Stimulated activated memory B cell treated with anti-CD40 and anti-IgM and Interleukin-4, amounts not matched to agents 10 μg/mL and 1 μg/mL and 100 μg/mL, for 72 hours (primary cell): ENCODE results near the gene CRACDL.

Experiments
- ATAC-seq: fragments of 150-1000 bp; cut with Tn5 transposase; 2 replicates; pipeline ENCODE4 v1.10.0; 2021
- H3K27ac Mint-ChIP-seq: one replicate; pipeline ENCODE4 v1.8.0; 2022; ENCODE audit warnings: mild to moderate bottlenecking, mixed read lengths
- H3K27me3 Mint-ChIP-seq: one replicate; pipeline ENCODE4 v1.8.0; 2022; ENCODE audit warnings: mixed read lengths
- H3K36me3 Mint-ChIP-seq: one replicate; pipeline ENCODE4 v1.8.0; 2022; ENCODE audit warnings: mixed read lengths
- H3K4me1 Mint-ChIP-seq: one replicate; pipeline ENCODE4 v1.8.0; 2022; ENCODE audit warnings: mixed read lengths
- H3K4me3 Mint-ChIP-seq: one replicate; pipeline ENCODE4 v1.8.0; 2022; ENCODE audit warnings: mild to moderate bottlenecking, moderate library complexity, mixed read lengths
- H3K9me3 Mint-ChIP-seq: one replicate; pipeline ENCODE4 v1.8.0; 2022; ENCODE audit warnings: mixed read lengths

CRACDL gene

GRCh38 chr2:98932164-98932563, 3.9 kb downstream of the CRACDL start:
- Mint-ChIP-seq H3K27me3 (peaks cover 57% of the 10 kb centered on the region), H3K4me3 (no peak overlapping the region)
- no peak for ATAC-seq

GRCh38 chr2:98931596-98931995, 4.4 kb downstream of the CRACDL start:
- peaks cover 7% of the 10 kb centered on the region for H3K4me1 Mint-ChIP-seq
- peaks cover 55% of the 10 kb centered on the region for H3K27me3 Mint-ChIP-seq
- H3K27ac Mint-ChIP-seq = no peak overlapping the region
- H3K4me3 Mint-ChIP-seq = no peak overlapping the region
- H3K36me3 Mint-ChIP-seq = no peaks in the 10 kb centered on the region
- ATAC-seq = no peak
- no peaks in the 10 kb centered on the region for H3K9me3 Mint-ChIP-seq

More at GRCh38 chr2:98932164-98932563, 3.9 kb downstream of the CRACDL start:
- Mint-ChIP-seq H3K36me3 (no peaks in the 10 kb centered on the region), H3K9me3 (no peaks in the 10 kb centered on the region), H3K27ac (no peak overlapping the region), H3K4me1 (peaks cover 13% of the 10 kb centered on the region)

- H3K27me3 Mint-ChIP-seq = peaks cover 47% of the 10 kb centered on the region
- H3K4me3 Mint-ChIP-seq = no peak overlapping the region
- H3K9me3 Mint-ChIP-seq = no peaks in the 10 kb centered on the region
- no peak overlapping the region for H3K27ac Mint-ChIP-seq
- no peaks in the 10 kb centered on the region for H3K4me1 Mint-ChIP-seq
- no peaks in the 10 kb centered on the region for H3K36me3 Mint-ChIP-seq
- no peak for ATAC-seq
These were observed 6.1 kb downstream of the CRACDL start for GRCh38 chr2:98929920-98930319.

DNA sequence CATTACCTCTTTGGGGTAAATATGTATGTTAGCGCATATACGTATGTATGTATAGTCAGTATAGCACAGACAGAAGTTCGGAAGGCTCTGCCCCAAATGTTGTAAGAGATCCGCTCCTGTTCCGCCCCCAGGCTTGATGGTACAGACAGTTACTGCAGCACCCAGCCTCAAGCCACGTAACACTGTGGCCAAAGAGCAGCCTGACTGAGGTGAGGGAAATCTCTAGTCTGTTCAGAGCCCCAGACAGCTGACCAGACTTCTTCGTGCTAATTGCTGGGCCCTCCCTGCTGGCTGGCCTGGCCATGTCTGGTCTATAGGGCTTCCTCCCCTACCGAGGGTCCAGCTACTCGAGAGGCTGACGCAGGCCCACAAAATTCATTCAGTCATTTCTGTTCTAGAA, 7.8 kb downstream of the CRACDL start:
- H3K9me3 Mint-ChIP-seq = peaks cover 3% of the 10 kb centered on the region
- no peak overlapping the region for H3K4me3 Mint-ChIP-seq
- H3K27ac Mint-ChIP-seq = no peak overlapping the region
- no peaks in the 10 kb centered on the region for H3K36me3 Mint-ChIP-seq
- H3K4me1 Mint-ChIP-seq = no peaks in the 10 kb centered on the region
- H3K27me3 Mint-ChIP-seq = peaks cover 42% of the 10 kb centered on the region
- ATAC-seq = no peak

GRCh38 chr2:98927027-98927426, 9.0 kb downstream of the CRACDL start:
- Mint-ChIP-seq H3K4me3 (no peak overlapping the region), H3K27ac (no peak overlapping the region), H3K9me3 (peaks cover 3% of the 10 kb centered on the region), H3K4me1 (no peaks in the 10 kb centered on the region), H3K36me3 (no peaks in the 10 kb centered on the region), H3K27me3 (peaks cover 30% of the 10 kb centered on the region)
- ATAC-seq = no peak

DNA sequence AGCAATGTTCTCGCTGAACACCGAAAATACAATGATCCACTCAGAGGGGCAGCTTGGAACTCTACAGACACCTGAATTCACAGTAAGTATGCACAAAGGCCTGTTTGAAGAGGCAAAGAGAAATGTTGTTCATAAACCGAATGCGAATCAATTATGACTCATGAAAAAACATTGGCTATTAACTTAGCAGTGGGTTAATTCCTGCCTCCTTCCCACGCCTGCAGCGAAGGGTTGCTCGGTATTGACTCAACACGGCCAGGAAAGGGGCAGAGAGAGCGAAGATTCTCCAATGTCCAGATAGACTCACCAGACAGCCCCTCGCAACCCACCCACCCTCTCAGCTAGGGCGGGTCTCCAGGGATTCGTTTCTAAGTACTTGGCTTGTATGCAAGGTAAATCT, 9.4 kb downstream of the CRACDL start:
- Mint-ChIP-seq H3K27me3 (peaks cover 29% of the 10 kb centered on the region), H3K9me3 (peaks cover 3% of the 10 kb centered on the region), H3K4me1 (no peaks in the 10 kb centered on the region), H3K4me3 (no peak overlapping the region), H3K27ac (no peak overlapping the region), H3K36me3 (no peaks in the 10 kb centered on the region)
- no peak for ATAC-seq

DNA sequence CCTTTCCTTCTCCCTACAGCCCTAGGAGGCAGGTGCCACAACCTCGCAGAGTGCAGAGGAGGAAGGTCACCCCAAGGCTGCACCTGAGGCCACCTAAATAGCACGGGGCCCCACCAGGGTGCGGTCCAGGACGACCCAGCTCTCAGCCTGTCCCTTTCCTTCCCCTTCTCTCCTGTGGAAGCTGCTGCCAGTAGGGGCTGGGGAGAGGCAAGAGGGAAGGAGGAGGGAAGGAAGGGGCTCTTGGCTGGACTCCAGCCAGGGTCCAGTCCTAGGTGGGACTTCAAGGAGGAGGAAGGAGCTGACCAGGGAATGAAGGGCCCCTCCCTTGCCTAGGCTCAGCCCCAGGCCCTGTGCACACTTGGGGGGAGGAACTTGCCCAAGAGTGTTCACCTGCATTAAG, 11.1 kb downstream of the CRACDL start:
- no peak overlapping the region for H3K27ac Mint-ChIP-seq
- no peak overlapping the region for H3K4me3 Mint-ChIP-seq
- peaks cover 3% of the 10 kb centered on the region for H3K9me3 Mint-ChIP-seq
- H3K4me1 Mint-ChIP-seq = no peaks in the 10 kb centered on the region
- no peak for ATAC-seq
- H3K36me3 Mint-ChIP-seq = no peaks in the 10 kb centered on the region
- H3K27me3 Mint-ChIP-seq = peaks cover 42% of the 10 kb centered on the region

DNA sequence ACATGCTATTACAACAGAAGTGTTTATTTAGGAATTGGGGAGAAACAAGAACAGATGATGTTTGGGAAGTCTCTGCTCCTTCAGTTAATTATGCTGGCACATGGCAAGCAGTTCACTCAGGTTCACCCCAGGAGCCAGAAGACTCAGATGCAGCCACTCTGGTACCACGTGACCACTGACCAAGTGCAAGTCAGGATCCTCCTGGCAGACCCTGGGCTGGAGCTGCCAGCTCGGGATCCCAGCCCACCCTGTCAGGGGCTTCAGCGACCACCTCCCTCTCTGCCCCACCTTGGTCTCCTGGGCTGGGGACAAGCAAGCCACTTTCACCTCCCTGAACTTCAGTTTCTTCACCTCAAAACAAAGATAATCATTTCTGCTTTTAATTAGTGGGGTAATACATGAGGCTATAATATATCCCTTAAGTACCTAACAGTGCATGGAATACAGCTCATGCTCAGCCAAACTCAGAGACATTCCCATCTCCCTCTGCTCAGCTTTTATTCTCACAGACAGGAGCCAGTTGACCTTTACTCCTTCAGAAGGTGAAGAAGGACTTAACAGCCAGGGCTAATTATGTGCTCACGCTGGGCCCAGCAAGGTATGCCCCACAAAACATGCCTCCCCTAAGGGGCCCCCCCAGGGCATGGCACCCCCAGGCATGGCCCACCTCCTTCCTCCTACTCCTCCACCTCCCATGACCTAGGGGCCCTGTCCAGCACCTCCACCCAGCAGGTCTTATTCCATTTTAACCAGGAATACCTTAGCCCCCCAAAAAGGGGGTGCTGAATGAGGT, 11.8 kb downstream of the CRACDL start:
- no peak overlapping the region for H3K4me3 Mint-ChIP-seq
- peaks cover 42% of the 10 kb centered on the region for H3K27me3 Mint-ChIP-seq
- ATAC-seq = no peak
- no peaks in the 10 kb centered on the region for H3K36me3 Mint-ChIP-seq
- no peaks in the 10 kb centered on the region for H3K4me1 Mint-ChIP-seq
- peaks cover 3% of the 10 kb centered on the region for H3K9me3 Mint-ChIP-seq
- H3K27ac Mint-ChIP-seq = no peak overlapping the region

GRCh38 chr2:98923244-98923940, 12.6 kb downstream of the CRACDL start:
- no peak overlapping the region for H3K27ac Mint-ChIP-seq
- peaks cover 42% of the 10 kb centered on the region for H3K27me3 Mint-ChIP-seq
- H3K9me3 Mint-ChIP-seq = peaks cover 3% of the 10 kb centered on the region
- H3K4me3 Mint-ChIP-seq = no peak overlapping the region
- H3K4me1 Mint-ChIP-seq = no peaks in the 10 kb centered on the region
- H3K36me3 Mint-ChIP-seq = no peaks in the 10 kb centered on the region
- no peak for ATAC-seq

DNA sequence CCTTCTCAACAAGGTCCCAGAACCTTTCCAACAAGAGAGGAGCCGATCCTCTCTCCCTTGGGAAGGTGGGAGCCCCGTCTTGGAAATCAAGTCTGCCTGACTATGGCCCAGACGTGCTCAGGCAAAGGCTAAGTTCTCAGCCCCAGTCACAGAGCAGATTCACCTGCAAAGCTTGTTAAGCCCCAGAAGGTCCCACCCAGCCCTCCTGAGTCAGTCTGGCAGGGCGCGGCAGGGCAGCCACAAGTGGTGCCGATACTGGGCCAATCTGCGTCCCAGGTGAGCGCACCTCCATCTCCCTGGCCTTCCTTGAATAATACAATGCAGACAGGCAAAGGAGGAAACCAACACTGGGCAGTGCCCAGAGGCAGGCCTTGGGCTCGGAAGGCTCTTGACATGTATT, 15.0 kb downstream of the CRACDL start:
- H3K4me1 Mint-ChIP-seq = no peaks in the 10 kb centered on the region

DNA sequence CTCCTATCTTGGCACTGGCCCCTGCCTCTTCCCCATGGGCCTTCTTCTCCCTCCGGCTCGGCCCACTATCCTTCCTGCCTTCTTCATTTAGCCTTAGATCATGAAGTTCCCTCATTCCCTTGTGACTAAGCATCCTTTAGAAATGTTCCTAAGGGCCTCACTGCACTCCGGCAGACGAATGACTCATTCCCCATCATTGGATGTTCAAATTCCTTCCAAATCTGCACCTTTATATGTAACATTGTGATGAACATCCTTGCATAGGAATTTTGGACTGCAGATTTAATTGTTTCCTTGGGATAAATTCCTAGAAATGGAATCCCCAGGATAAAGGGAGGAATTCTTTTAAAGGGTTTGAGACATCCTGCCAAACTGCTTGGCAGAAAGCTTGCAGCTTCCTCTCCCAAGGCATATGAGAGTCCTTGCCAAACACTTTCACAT, 19.0 kb downstream of the CRACDL start:
- Mint-ChIP-seq H3K4me1 (peaks cover 1% of the 10 kb centered on the region), H3K27ac (no peak overlapping the region), H3K36me3 (no peaks in the 10 kb centered on the region), H3K9me3 (no peaks in the 10 kb centered on the region), H3K27me3 (peaks cover 71% of the 10 kb centered on the region), H3K4me3 (no peak overlapping the region)
- ATAC-seq = no peak

More for the DNA sequence above, 15.0 kb downstream of the CRACDL start:
- no peak overlapping the region for H3K27ac Mint-ChIP-seq
- no peaks in the 10 kb centered on the region for H3K36me3 Mint-ChIP-seq
- H3K27me3 Mint-ChIP-seq = peaks cover 45% of the 10 kb centered on the region
- peaks cover 3% of the 10 kb centered on the region for H3K9me3 Mint-ChIP-seq
- peak; percentile 18 for ATAC-seq
- no peak overlapping the region for H3K4me3 Mint-ChIP-seq

GRCh38 chr2:98915751-98916358, 20.2 kb downstream of the CRACDL start:
- no peaks in the 10 kb centered on the region for H3K36me3 Mint-ChIP-seq
- H3K27me3 Mint-ChIP-seq = peaks cover 71% of the 10 kb centered on the region
- no peak for ATAC-seq
- peaks cover 11% of the 10 kb centered on the region for H3K4me1 Mint-ChIP-seq
- H3K9me3 Mint-ChIP-seq = no peaks in the 10 kb centered on the region
- no peak overlapping the region for H3K4me3 Mint-ChIP-seq
- H3K27ac Mint-ChIP-seq = no peak overlapping the region

GRCh38 chr2:98914713-98915580, 21.1 kb downstream of the CRACDL start:
- Mint-ChIP-seq H3K9me3 (no peaks in the 10 kb centered on the region), H3K27me3 (peaks cover 62% of the 10 kb centered on the region), H3K36me3 (no peaks in the 10 kb centered on the region), H3K27ac (no peak overlapping the region), H3K4me1 (peaks cover 13% of the 10 kb centered on the region), H3K4me3 (no peak overlapping the region)
- no peak for ATAC-seq

GRCh38 chr2:98913916-98914712, 21.9 kb downstream of the CRACDL start:
- no peaks in the 10 kb centered on the region for H3K36me3 Mint-ChIP-seq
- peaks cover 62% of the 10 kb centered on the region for H3K27me3 Mint-ChIP-seq
- no peaks in the 10 kb centered on the region for H3K9me3 Mint-ChIP-seq
- H3K27ac Mint-ChIP-seq = no peak overlapping the region
- H3K4me1 Mint-ChIP-seq = peaks cover 22% of the 10 kb centered on the region
- no peak overlapping the region for H3K4me3 Mint-ChIP-seq
- no peak for ATAC-seq
